ENCODE measurements around the gene MARCKS.
A peak's percentile ranks its signal among the peaks of the same experiment; 100 is the strongest.

The MARCKS gene

DNA sequence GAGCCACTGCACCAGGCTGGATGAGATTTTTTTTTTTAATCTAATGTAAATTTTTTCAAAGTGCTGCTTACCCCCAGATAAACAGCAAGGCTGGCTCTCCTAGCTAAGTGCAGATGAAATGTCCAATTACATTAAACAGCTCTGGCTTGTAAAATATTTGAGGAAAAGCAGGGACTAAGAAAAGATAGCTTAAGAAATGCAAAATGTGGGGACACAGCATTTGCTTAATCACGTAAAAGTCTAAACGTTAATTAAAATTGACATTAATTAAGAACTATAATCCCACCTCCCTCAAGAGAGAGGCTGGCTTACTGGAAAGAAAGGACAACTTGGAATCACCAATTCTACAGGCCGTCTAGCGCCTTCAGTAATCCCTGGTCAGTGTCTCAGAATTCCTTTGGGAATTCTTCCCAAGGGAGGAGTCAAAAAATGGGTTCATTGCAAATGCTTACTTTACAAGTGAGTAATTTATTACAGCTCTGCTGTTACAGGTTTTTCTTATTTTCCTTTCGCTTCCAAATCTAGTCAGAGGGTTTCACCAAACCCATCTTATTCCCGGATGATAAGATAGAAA lies 13.6 kb upstream of the MARCKS start:
- Histone ChIP-seq H3K27ac (no peak overlapping the region), H3K9ac (ENCODE audit: insufficient read length) (no peak overlapping the region), H3K4me3 (no peak overlapping the region), H3K36me3 (ENCODE audit: insufficient read depth, low read length) (no peaks in the 10 kb centered on the region), H3K9me3 (ENCODE audit: low read depth, low read length) (no peaks in the 10 kb centered on the region)
- DNase-seq (ENCODE audit: low read depth, low spot score), result no peak
- TF ChIP-seq FOXP2 (optimal IDR thresholded peaks at IDR 0.05; ENCODE audit: control extremely low read depth, extremely low read length, insufficient read depth), result no peak
- no peak for TF ChIP-seq EZH2 (IDR thresholded peaks at IDR 0.05)
- TF ChIP-seq POLR2AphosphoS5 (IDR thresholded peaks at IDR 0.05; ENCODE audit: borderline replicate concordance, low read depth, low read length), result no peak

DNA sequence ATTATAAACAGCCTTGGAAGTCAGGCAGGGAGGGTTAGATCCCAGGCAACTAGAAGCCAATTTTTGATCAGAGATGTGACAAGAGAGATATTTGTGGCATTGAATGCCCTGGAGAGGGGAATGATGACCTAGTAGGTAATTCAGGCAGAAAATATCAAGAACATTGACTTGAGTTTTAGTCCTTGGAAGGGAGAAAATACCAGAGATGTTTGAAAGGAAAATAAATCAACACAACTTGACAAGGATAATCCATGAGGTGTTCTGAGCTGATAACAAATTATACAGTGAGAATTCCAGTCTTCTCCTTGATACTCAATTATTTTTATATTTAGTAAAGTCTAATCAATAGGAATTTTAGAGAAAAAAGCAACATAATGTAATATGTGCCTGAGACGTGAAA lies 10.6 kb upstream of the MARCKS start:
- H3K9me3 ChIP-seq (ENCODE audit: low read depth, low read length), result no peaks in the 10 kb centered on the region
- H3K9ac ChIP-seq (ENCODE audit: insufficient read length), result no peak overlapping the region
- H3K36me3 ChIP-seq (ENCODE audit: insufficient read depth, low read length), result no peaks in the 10 kb centered on the region
- no peak overlapping the region for H3K27ac ChIP-seq
- no peak for DNase-seq (ENCODE audit: low read depth, low spot score)
- no peak overlapping the region for H3K4me3 ChIP-seq
- TF ChIP-seq FOXP2 (optimal IDR thresholded peaks at IDR 0.05; ENCODE audit: control extremely low read depth, extremely low read length, insufficient read depth) (no peak), EZH2 (IDR thresholded peaks at IDR 0.05) (no peak), POLR2AphosphoS5 (IDR thresholded peaks at IDR 0.05; ENCODE audit: borderline replicate concordance, low read depth, low read length) (no peak)

DNA sequence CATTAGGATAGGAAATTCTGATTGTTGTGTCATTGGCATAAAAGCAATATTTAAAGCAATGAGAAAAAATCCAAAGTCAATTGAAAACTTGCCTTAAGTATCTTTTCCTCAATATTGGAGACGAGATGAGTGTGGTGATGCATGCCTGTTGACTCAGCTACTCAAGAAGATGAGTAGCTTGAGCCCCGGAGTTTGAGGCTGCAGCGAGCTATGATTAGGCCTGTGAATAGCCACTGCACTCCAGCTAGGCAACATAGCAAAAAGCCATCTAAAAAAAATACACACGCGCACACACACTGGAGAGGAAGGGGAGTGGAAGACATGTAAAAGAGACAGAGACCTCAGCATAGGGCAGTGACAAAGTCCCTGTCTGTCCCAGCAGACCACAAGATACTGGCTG lies 9.7 kb upstream of the MARCKS start:
- TF ChIP-seq FOXP2 (optimal IDR thresholded peaks at IDR 0.05; ENCODE audit: control extremely low read depth, extremely low read length, insufficient read depth), result no peak
- TF ChIP-seq POLR2AphosphoS5 (IDR thresholded peaks at IDR 0.05; ENCODE audit: borderline replicate concordance, low read depth, low read length), result no peak
- no peak for TF ChIP-seq EZH2 (IDR thresholded peaks at IDR 0.05)
- no peak overlapping the region for H3K27ac ChIP-seq
- no peak for DNase-seq (ENCODE audit: low read depth, low spot score)

DNA sequence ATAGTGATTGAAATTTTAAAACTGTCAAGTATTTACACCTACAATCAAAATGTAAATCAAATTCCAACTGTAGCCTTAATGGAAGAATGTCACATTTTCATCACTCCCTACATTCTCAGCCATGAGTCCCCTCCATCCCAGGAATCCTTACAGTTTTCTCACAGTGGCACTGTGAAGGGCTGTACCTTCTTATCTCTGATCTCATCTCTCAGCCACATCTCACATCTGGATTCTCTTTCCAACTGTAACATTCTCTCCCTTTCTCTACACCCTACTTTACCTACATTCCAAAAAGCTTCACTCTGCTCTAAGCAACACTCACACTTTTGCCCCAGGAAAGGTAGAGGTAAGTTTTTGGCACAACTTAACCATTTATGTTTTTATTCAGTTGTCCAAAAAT lies 8.9 kb upstream of the MARCKS start:
- Histone ChIP-seq H3K4me3 (no peak overlapping the region), H3K9ac (ENCODE audit: insufficient read length) (no peak overlapping the region), H3K9me3 (ENCODE audit: low read depth, low read length) (no peaks in the 10 kb centered on the region), H3K36me3 (ENCODE audit: insufficient read depth, low read length) (no peaks in the 10 kb centered on the region), H3K27ac (no peak overlapping the region)
- no peak for DNase-seq (ENCODE audit: low read depth, low spot score)
- TF ChIP-seq FOXP2 (optimal IDR thresholded peaks at IDR 0.05; ENCODE audit: control extremely low read depth, extremely low read length, insufficient read depth) (no peak), EZH2 (IDR thresholded peaks at IDR 0.05) (no peak), POLR2AphosphoS5 (IDR thresholded peaks at IDR 0.05; ENCODE audit: borderline replicate concordance, low read depth, low read length) (no peak)

More for the DNA sequence above, 9.7 kb upstream of the MARCKS start:
- Histone ChIP-seq H3K9ac (ENCODE audit: insufficient read length) (no peak overlapping the region), H3K9me3 (ENCODE audit: low read depth, low read length) (no peaks in the 10 kb centered on the region), H3K36me3 (ENCODE audit: insufficient read depth, low read length) (no peaks in the 10 kb centered on the region), H3K4me3 (no peak overlapping the region)

DNA sequence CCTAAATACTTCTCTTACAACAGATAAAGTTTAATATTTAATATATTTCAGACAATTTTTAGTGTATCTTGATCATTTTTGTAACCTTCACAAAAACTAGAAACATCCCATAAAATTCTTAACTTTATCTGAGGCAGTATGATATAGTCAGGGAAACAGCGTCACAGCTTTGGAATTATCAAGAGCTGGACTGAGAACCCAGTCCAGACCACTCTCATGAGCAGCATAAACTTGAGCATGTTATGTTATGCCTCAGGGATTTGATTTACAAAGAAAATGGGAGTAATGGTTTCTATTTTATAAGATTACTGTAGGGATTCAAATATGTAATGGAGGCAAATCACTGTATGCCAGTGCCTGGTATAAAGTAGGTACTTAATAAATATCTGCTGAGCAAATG lies 8.3 kb upstream of the MARCKS start:
- Histone ChIP-seq H3K27ac (no peak overlapping the region), H3K9me3 (ENCODE audit: low read depth, low read length) (no peaks in the 10 kb centered on the region), H3K9ac (ENCODE audit: insufficient read length) (no peak overlapping the region), H3K4me3 (no peak overlapping the region), H3K36me3 (ENCODE audit: insufficient read depth, low read length) (no peaks in the 10 kb centered on the region)
- no peak for DNase-seq (ENCODE audit: low read depth, low spot score)
- TF ChIP-seq FOXP2 (optimal IDR thresholded peaks at IDR 0.05; ENCODE audit: control extremely low read depth, extremely low read length, insufficient read depth) (no peak), POLR2AphosphoS5 (IDR thresholded peaks at IDR 0.05; ENCODE audit: borderline replicate concordance, low read depth, low read length) (no peak), EZH2 (IDR thresholded peaks at IDR 0.05) (no peak)

DNA sequence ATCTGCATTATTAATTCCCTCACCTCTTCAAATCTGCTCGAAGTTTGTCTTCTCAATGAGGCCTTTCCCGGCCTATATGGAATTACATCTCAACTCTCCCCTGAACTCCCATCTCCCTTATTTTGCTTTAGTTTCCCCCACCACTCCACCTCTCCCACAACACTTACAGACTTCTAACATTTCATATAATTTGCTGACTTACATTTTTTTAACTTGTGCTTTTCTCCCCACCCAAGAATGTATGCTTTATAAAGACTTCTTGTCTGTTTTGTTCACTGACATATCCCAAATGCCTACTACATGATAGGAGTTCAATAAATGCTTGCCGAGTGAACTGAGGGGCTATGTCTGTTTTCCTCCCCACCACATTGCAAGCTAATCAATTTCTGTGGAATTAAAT lies 3.9 kb upstream of the MARCKS start:
- Histone ChIP-seq H3K9me3 (ENCODE audit: low read depth, low read length) (no peaks in the 10 kb centered on the region), H3K9ac (ENCODE audit: insufficient read length) (no peak overlapping the region), H3K36me3 (ENCODE audit: insufficient read depth, low read length) (no peaks in the 10 kb centered on the region), H3K27ac (no peak overlapping the region), H3K4me3 (no peak overlapping the region)
- DNase-seq (ENCODE audit: low read depth, low spot score), result no peak
- TF ChIP-seq POLR2AphosphoS5 (IDR thresholded peaks at IDR 0.05; ENCODE audit: borderline replicate concordance, low read depth, low read length), result no peak
- no peak for TF ChIP-seq FOXP2 (optimal IDR thresholded peaks at IDR 0.05; ENCODE audit: control extremely low read depth, extremely low read length, insufficient read depth)
- TF ChIP-seq EZH2 (IDR thresholded peaks at IDR 0.05), result no peak

DNA sequence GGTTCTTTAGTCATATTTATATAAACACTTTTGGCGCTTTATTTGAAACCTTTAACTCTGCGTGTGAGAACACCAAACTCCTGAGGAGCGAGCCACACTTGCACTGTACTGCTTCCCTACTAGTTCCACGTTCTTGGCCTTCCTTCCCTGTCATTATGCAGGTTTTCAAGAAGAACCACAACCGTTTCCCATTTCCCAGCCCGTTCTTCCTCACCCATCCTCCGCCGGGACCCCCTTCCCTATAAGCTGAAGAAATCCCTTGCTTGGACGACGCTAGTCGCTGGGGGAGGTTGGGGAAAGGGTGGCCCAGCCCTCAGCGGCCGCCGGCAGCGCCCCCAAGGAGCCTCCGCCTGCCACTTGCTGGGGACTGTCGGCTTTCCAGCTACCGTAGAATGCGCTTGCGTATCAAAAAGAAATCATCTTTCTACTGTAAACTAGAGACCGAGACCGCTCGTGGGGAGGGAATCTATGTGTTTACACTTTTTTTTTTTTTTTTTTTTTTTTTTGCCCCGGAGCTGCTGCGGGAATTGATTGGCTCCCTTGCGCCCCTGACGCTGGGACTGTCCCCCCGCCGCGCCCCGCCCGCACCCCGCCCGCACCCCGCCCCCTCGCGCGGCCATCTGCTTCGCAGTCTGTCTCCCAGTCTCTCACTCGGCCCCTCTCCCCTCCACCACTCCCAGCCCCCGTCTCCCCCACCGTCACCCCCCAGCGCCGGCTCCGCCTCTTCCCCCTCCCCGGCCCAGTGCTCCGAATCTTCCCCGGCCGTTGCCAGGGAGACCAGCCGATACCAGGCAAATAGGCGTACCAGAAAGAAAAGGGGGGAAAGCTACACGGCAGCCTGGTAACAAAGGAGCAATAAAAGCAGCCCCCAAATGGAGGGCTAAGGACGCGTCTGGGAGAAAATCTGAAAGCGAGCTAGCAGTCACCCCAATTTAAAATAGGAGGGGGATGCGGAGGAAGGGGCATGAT lies 2.3 kb upstream of the MARCKS start:
- Histone ChIP-seq H3K4me3 (peak overlapping the region; percentile 93), H3K27ac (no peak overlapping the region), H3K9me3 (ENCODE audit: low read depth, low read length) (no peaks in the 10 kb centered on the region), H3K9ac (ENCODE audit: insufficient read length) (peak overlapping the region; percentile 60), H3K36me3 (ENCODE audit: insufficient read depth, low read length) (no peaks in the 10 kb centered on the region)
- no peak for DNase-seq (ENCODE audit: low read depth, low spot score)
- TF ChIP-seq EZH2 (IDR thresholded peaks at IDR 0.05), result no peak
- 0 out of 2 replicates have a peak, but pooled peaks have one; percentile 16 for TF ChIP-seq POLR2AphosphoS5 (IDR thresholded peaks at IDR 0.05; ENCODE audit: borderline replicate concordance, low read depth, low read length)
- TF ChIP-seq FOXP2 (optimal IDR thresholded peaks at IDR 0.05; ENCODE audit: control extremely low read depth, extremely low read length, insufficient read depth), result no peak

DNA sequence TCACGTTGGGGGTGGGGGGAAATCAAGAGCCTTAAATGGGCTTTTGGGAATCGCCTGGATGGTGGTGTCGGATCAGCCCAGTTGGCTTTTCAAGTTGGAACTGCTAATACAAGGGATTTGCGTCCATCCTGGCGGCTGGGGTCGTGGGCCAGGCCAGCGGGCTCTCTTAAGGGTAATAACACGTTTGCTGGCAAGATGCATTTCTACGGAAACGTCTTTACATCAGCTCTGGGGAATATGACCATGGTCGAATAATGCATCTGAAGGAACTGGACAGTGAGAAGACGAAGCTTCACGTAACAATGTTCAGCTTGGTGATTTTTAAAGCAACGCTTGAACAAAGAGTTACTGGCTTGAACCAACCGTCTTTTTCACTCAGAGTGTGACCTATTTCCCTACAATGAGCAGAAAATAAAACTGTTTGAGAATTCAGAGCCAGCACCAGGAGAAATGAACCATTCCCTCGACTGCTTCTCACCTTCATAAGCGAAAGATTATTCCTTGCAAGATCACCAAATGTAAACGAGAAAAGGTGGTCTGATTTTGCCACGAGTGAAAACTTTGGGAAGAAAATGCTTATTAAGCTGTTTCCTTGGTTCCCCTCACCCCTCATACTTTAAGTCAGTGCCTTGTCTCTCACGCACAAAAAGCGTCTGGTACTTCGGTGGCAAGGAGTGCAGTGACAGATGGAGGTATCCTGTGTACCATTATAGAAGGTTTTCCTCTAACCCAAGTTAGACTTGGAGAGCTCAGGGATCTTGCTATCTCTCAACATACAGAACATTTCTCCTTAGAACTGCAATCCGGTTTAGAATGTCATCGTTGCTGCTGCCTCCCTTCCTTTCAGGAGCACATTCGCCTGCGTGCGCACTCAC lies 1.4 kb upstream of the MARCKS start:
- Histone ChIP-seq H3K9me3 (ENCODE audit: low read depth, low read length) (no peaks in the 10 kb centered on the region), H3K4me3 (peak overlapping the region; percentile 93), H3K27ac (peak overlapping the region; percentile 73), H3K9ac (ENCODE audit: insufficient read length) (peak overlapping the region; percentile 93), H3K36me3 (ENCODE audit: insufficient read depth, low read length) (peaks cover 2% of the 10 kb centered on the region)
- TF ChIP-seq EZH2 (IDR thresholded peaks at IDR 0.05), result no peak
- TF ChIP-seq POLR2AphosphoS5 (IDR thresholded peaks at IDR 0.05; ENCODE audit: borderline replicate concordance, low read depth, low read length), result no peak
- no peak for TF ChIP-seq FOXP2 (optimal IDR thresholded peaks at IDR 0.05; ENCODE audit: control extremely low read depth, extremely low read length, insufficient read depth)
- no peak for DNase-seq (ENCODE audit: low read depth, low spot score)

All from SK-N-MC (cell line).